Hepatocyte (in vitro differentiated cells): ENCODE measurements around the gene RIC8B. TPM values are rescaled to one million over a fixed set of nuclear protein-coding genes. Genes with fewer than 3 reads are reported as not detected.

Experiments used
- DNase-seq: peaks from one replicate; pipeline ENCODE4 v3.0.0-alpha.2; 2016; ENCODE audit warnings: low spot score
- H2AFZ ChIP-seq: fragments of 200-600 bp; sonication (generic); 2 replicates; pipeline ENCODE4 v1.6.0; 2016; ENCODE audit warnings: antibody characterized with exemption, mild to moderate bottlenecking
- H3K27ac ChIP-seq: fragments of 200-600 bp; sonication (generic); 2 replicates; pipeline ENCODE4 v1.5.1; 2016; ENCODE audit warnings: mild to moderate bottlenecking
- H3K27me3 ChIP-seq: fragments of 200-600 bp; sonication (generic); 2 replicates; pipeline ENCODE4 v1.6.1; 2016
- H3K36me3 ChIP-seq: fragments of 200-600 bp; sonication (generic); replicated peaks from 2 replicates; pipeline ENCODE4 v1.5.1; 2016; ENCODE audit warnings: low read depth; ENCODE audit not compliant: insufficient read depth
- H3K4me1 ChIP-seq: fragments of 200-600 bp; sonication (generic); 2 replicates; pipeline ENCODE4 v1.5.1; 2016; ENCODE audit warnings: mild to moderate bottlenecking, moderate library complexity; ENCODE audit not compliant: insufficient read depth
- H3K4me2 ChIP-seq: fragments of 200-600 bp; sonication (generic); 2 replicates; pipeline ENCODE4 v1.6.0; 2016
- H3K4me3 ChIP-seq: fragments of 200-600 bp; sonication (generic); 2 replicates; pipeline ENCODE4 v1.5.1; 2016; ENCODE audit warnings: mild to moderate bottlenecking
- H3K79me2 ChIP-seq: fragments of 200-600 bp; sonication (generic); 2 replicates; pipeline ENCODE4 v1.6.0; 2017; ENCODE audit warnings: mild to moderate bottlenecking
- H3K9me2 ChIP-seq: fragments of 200-600 bp; sonication (generic); replicated peaks from 2 replicates; pipeline ENCODE4 v1.6.0; 2017; ENCODE audit warnings: mild to moderate bottlenecking; ENCODE audit not compliant: insufficient read depth
- H3K9me3 ChIP-seq: fragments of 200-600 bp; sonication (generic); 2 replicates; pipeline ENCODE4 v1.5.1; 2016; ENCODE audit warnings: low read depth, mild to moderate bottlenecking
- H4K20me1 ChIP-seq: fragments of 200-600 bp; sonication (generic); 2 replicates; pipeline ENCODE4 v1.6.0; 2016; ENCODE audit warnings: mild to moderate bottlenecking; ENCODE audit not compliant: insufficient read depth, poor library complexity, severe bottlenecking
- CTCF ChIP-seq: fragments of 200-600 bp; sonication (generic); IDR thresholded peaks from 2 replicates; pipeline ENCODE4 v1.5.1; 2016; ENCODE audit warnings: antibody characterized with exemption, mild to moderate bottlenecking; ENCODE audit not compliant: poor library complexity
- EZH2 ChIP-seq: fragments of 200-600 bp; sonication (generic); IDR thresholded peaks from 2 replicates; pipeline ENCODE4 v1.6.1; 2016; ENCODE audit warnings: antibody characterized with exemption, mild to moderate bottlenecking, borderline replicate concordance
- EZH2phosphoT487 ChIP-seq: fragments of 200-600 bp; sonication (generic); IDR thresholded peaks from one replicate; pipeline ENCODE4 v1.6.1; 2018; ENCODE audit warnings: antibody characterized with exemption, mild to moderate bottlenecking, low read depth, moderate library complexity; ENCODE audit not compliant: unreplicated experiment, severe bottlenecking
- WGBS: methylation state at CpG from one replicate; pipeline ENCODE4 v1.1.6; 2016; ENCODE audit warnings: low lambda C conversion rate; ENCODE audit errors: missing lambda C conversion rate; 5-methylcytosine and 5-hydroxymethylcytosine counted together
- polyA plus RNA-seq: library from polyadenylated mRNA; unstranded; fragments of >200 nt; fragmentation: Nextera tagmentation; extraction: Ambion mirVana; gene quantifications from 2 replicates; pipeline ENCODE4 v1.2.1, GENCODE V29; 2016
- total RNA-seq: library from RNA; depleted of rRNA; stranded (reverse); fragments of >200 nt; gene quantifications from 2 replicates; pipeline ENCODE4 v1.2.3, GENCODE V29; 2014

RIC8B gene
- total and polyA plus RNA-seq, 2 experiments from 2014 or later = 5.4 to 10.6 TPM

- 52% methylated on average over 6 of the region's 6 CpGs for WGBS
- Histone ChIP-seq H3K4me1 (no peaks in the 10 kb centered on the region), H3K27ac (peak overlapping the region; percentile 10), H3K79me2 (no peaks in the 10 kb centered on the region), H3K9me3 (no peaks in the 10 kb centered on the region), H4K20me1 (no peaks in the 10 kb centered on the region), H3K4me2 (no peak overlapping the region), H3K36me3 (no peaks in the 10 kb centered on the region), H3K27me3 (no peaks in the 10 kb centered on the region), H2AFZ (no peak overlapping the region), H3K4me3 (no peak overlapping the region), H3K9me2 (no peaks in the 10 kb centered on the region)
- no peak for TF ChIP-seq EZH2phosphoT487
- no peak for TF ChIP-seq EZH2
- no peak for TF ChIP-seq CTCF
- no peak for DNase-seq
Measured at GRCh38 chr12:106769546-106769945, 4.9 kb upstream of the RIC8B start.

DNA sequence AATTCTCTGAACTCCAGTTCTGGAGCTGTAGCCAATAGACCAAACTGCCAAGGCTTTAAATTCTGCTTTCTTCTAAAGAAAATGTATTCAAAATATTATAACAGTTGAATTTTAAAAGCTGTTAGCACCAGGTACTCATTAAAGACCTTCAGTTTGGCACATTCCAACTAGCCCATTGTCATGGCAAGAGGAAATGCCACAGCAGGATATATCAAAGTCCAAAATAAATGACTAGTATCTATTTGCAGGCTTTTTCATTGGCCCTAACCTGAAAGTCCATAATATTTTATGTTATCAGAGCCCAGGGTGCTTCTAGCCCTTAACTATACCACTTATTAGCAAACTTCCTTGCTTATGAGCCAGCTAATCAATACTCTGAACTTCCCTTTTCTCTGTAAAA, 3.1 kb upstream of the RIC8B start:
- DNase-seq = no peak
- Histone ChIP-seq H3K27ac (no peak overlapping the region), H3K79me2 (peaks cover 16% of the 10 kb centered on the region), H3K4me1 (no peaks in the 10 kb centered on the region), H3K36me3 (no peaks in the 10 kb centered on the region), H4K20me1 (no peaks in the 10 kb centered on the region), H3K27me3 (no peaks in the 10 kb centered on the region), H3K4me2 (no peak overlapping the region), H3K9me3 (no peaks in the 10 kb centered on the region), H3K4me3 (no peak overlapping the region), H3K9me2 (no peaks in the 10 kb centered on the region), H2AFZ (no peak overlapping the region)
- TF ChIP-seq CTCF (no peak), EZH2phosphoT487 (no peak), EZH2 (no peak)

GRCh38 chr12:106773286-106774004, 1.0 kb upstream of the RIC8B start:
- no peaks in the 10 kb centered on the region for H3K9me2 ChIP-seq
- no peak for DNase-seq
- peaks cover 36% of the 10 kb centered on the region for H3K79me2 ChIP-seq
- peak overlapping the region; percentile 55 for H2AFZ ChIP-seq
- H3K36me3 ChIP-seq = no peaks in the 10 kb centered on the region
- peak overlapping the region; percentile 75 for H3K4me2 ChIP-seq
- TF ChIP-seq CTCF (no peak), EZH2phosphoT487 (no peak), EZH2 (no peak)
- no peaks in the 10 kb centered on the region for H3K4me1 ChIP-seq
- no peaks in the 10 kb centered on the region for H3K27me3 ChIP-seq
- no peaks in the 10 kb centered on the region for H4K20me1 ChIP-seq
- WGBS = 46% methylated on average over 25 of the region's 25 CpGs
- H3K27ac ChIP-seq = peak overlapping the region; percentile 79
- H3K9me3 ChIP-seq = no peaks in the 10 kb centered on the region
- peak overlapping the region; percentile 27 for H3K4me3 ChIP-seq
